Thyroid gland (tissue), 4 donors: ENCODE data around the gene PRR33. TPM values are rescaled to one million over a fixed set of nuclear protein-coding genes. Genes with fewer than 3 reads are reported as not detected.

Source experiments
- DNase-seq, 2 donors: peaks; one replicate each; pipeline ENCODE4 v3.0.0-alpha.2; 2019
- H3K27ac ChIP-seq, 3 donors: fragments of 200-600 bp; sonication (generic); 1 replicate in 2 of 3; 2 replicates in 1 of 3; pipeline ENCODE4 v1.5.1; 2016 to 2019; ENCODE audit warnings: mild to moderate bottlenecking in 1 of 3, moderate library complexity in 1 of 3
- H3K27me3 ChIP-seq: fragments of 200-600 bp; sonication (generic); one replicate; pipeline ENCODE4 v1.5.1; 2019
- H3K36me3 ChIP-seq, 2 donors: fragments of 200-600 bp; sonication (generic); one replicate each; pipeline ENCODE4 v1.5.1; 2016 to 2019
- H3K4me1 ChIP-seq, 2 donors: fragments of 200-600 bp; sonication (generic); one replicate each; pipeline ENCODE4 v1.5.1; 2017 to 2019
- H3K4me3 ChIP-seq, 3 donors: fragments of 200-600 bp; sonication (generic); replicated peaks in 1 of 3; 1 replicate in 2 of 3; 2 replicates in 1 of 3; pipeline ENCODE4 v1.5.1; 2016; ENCODE audit warnings: mild to moderate bottlenecking in 1 of 3
- H3K9me3 ChIP-seq: fragments of 200-600 bp; sonication (generic); one replicate; pipeline ENCODE4 v1.5.1; 2017
- POLR2A ChIP-seq, 2 donors: fragments of 450-650 bp; IDR thresholded peaks; one replicate each; pipeline ENCODE4 v1.6.1; 2017; ENCODE audit warnings: antibody characterized with exemption in 2 of 2, mild to moderate bottlenecking in 2 of 2, moderate library complexity in 1 of 2
- WGBS, 2 donors: methylation state at CpG; one replicate each; pipeline ENCODE4 v1.1.5; 2017; 5-methylcytosine and 5-hydroxymethylcytosine counted together
- intact Hi-C: fragments of 100-400 bp; cut with DNase I; formaldehyde crosslinking; loops from one replicate; pipeline ENCODE4 v1.15.1; 2023
- total RNA-seq, 4 donors: library from RNA; depleted of rRNA; stranded (reverse); fragments of >200 nt; gene quantifications; one replicate each; pipeline ENCODE4 v1.2.3, GENCODE V29; 2016
- TF ChIP-seq, protein P1 (sequence below), 6 experiments: fragments of 200-600 bp in 3 of 6; fragments of 450-650 bp in 3 of 6; sonication (generic) in 3 of 6; IDR thresholded peaks; one replicate each; pipeline ENCODE4 v1.5.1; 2016 to 2019; ENCODE audit warnings: antibody characterized with exemption in 6 of 6, mild to moderate bottlenecking in 2 of 6, inconsistent platforms in 1 of 6, moderate library complexity in 1 of 6

The PRR33 gene
- total RNA-seq, 4 donors from 2014 or later, result not detected

DNA sequence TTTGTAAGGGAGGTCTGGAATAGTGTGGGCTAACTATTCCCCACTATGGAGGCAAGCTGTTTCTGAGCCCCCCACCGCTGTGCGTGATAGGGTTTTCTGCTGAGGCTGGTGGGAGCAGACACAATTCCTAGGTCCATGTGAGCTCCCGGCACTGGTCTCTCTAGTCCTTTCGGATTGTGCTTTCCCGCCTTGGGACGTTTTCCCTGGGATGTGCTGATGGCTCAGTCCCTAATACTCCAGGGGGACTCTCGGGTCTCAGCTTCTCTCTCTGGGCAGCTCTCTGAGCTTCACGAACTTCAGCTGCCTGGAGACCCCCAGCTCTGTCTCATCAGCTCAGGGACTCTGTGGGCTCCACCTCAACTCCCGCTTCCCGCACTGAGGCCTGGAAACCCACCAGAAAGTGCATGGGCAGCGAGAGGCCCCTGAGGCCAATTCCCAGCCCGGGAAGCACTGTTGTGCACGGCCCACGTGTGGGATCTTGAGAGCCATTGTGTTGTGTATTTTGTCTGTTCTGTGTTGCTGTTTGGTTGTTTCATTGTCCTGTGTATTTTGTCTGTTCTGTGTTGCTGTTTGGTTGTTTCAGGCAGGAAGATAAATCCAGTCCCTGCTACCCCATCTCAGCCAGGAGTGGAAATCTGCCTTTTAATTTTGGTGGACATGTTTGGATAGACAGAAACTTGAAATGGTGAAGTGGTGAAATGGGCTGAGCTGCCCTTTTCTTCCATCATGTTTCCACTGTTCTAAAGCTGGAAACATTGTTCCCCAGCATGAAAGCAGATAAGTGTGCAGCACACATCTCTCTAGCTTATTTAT, 15.1 kb upstream of the PRR33 start:
- Histone ChIP-seq H3K9me3 (no peaks in the 10 kb centered on the region), H3K27ac (no peak overlapping the region), H3K4me3 (no peak overlapping the region), H3K27me3 (no peaks in the 10 kb centered on the region), H3K36me3 (no peaks in the 10 kb centered on the region), H3K4me1 (no peaks in the 10 kb centered on the region)
- WGBS, 2 donors, result 64 to 66% methylated on average over 11 to 14 of the region's 14 CpGs
- no peak for DNase-seq
- TF ChIP-seq POLR2A (IDR thresholded peaks at IDR 0.05), result no peak
- TF ChIP-seq, protein P1, sequence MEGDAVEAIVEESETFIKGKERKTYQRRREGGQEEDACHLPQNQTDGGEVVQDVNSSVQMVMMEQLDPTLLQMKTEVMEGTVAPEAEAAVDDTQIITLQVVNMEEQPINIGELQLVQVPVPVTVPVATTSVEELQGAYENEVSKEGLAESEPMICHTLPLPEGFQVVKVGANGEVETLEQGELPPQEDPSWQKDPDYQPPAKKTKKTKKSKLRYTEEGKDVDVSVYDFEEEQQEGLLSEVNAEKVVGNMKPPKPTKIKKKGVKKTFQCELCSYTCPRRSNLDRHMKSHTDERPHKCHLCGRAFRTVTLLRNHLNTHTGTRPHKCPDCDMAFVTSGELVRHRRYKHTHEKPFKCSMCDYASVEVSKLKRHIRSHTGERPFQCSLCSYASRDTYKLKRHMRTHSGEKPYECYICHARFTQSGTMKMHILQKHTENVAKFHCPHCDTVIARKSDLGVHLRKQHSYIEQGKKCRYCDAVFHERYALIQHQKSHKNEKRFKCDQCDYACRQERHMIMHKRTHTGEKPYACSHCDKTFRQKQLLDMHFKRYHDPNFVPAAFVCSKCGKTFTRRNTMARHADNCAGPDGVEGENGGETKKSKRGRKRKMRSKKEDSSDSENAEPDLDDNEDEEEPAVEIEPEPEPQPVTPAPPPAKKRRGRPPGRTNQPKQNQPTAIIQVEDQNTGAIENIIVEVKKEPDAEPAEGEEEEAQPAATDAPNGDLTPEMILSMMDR (IDR thresholded peaks at IDR 0.05), result no peak
- intact Hi-C loops, result no loop called here

DNA sequence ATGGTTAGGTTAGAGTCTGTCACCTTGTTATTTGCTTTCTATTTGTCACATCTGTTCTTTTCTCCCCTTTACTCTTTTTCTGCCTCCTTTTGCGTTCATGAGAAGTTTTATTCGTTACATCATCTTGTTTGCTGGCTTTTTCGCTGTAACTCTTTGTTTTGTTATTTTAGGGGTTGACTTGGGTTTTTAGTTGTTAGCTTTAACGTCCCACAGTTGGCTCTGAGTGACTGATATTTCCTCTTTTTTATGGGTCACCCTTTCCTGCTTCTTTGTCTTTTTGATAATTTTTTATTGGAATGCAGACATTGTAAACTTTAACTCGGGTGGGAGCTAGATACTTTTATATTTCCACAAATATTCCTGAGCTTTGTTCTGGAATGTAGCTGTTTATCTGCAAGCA, 14.5 kb upstream of the PRR33 start:
- H3K27me3 ChIP-seq, result no peaks in the 10 kb centered on the region
- intact Hi-C loops, result no loop called here
- H3K9me3 ChIP-seq, result no peaks in the 10 kb centered on the region
- TF ChIP-seq, protein P1 (IDR thresholded peaks at IDR 0.05), result no peak
- no peak for TF ChIP-seq POLR2A (IDR thresholded peaks at IDR 0.05)
- H3K4me1 ChIP-seq, result no peaks in the 10 kb centered on the region
- H3K36me3 ChIP-seq, result no peaks in the 10 kb centered on the region
- 35 to 40% methylated on average over 5 of the region's 5 CpGs for WGBS, 2 donors
- no peak for DNase-seq
- no peak overlapping the region for H3K4me3 ChIP-seq
- no peak overlapping the region for H3K27ac ChIP-seq

DNA sequence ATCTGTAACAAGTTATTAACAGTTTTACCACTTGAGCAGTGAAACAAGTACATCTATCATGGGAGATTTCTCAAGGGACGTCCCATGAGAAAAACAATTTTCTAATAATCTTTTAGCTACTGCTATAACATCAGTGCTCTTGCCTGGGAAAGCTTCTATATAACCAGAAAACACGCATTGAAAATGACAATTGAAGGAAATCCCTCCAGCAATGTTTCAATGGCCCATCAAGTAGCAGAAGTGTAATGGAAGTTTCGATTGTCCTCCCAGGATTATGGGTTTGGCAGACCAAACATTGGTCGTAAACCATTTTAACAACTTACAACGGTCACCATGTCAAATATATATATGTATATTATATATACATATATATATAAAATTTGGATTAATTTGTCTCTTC, 8.0 kb upstream of the PRR33 start:
- Histone ChIP-seq H3K9me3 (no peaks in the 10 kb centered on the region), H3K27me3 (no peaks in the 10 kb centered on the region), H3K4me3 (no peak overlapping the region), H3K36me3 (no peaks in the 10 kb centered on the region), H3K4me1 (no peaks in the 10 kb centered on the region), H3K27ac (no peak overlapping the region)
- 85 to 86% methylated on average over 5 of the region's 5 CpGs for WGBS, 2 donors
- TF ChIP-seq, protein P1 (IDR thresholded peaks at IDR 0.05), result no peak
- no peak for TF ChIP-seq POLR2A (IDR thresholded peaks at IDR 0.05)
- intact Hi-C loops, result no loop called here
- DNase-seq, result no peak

DNA sequence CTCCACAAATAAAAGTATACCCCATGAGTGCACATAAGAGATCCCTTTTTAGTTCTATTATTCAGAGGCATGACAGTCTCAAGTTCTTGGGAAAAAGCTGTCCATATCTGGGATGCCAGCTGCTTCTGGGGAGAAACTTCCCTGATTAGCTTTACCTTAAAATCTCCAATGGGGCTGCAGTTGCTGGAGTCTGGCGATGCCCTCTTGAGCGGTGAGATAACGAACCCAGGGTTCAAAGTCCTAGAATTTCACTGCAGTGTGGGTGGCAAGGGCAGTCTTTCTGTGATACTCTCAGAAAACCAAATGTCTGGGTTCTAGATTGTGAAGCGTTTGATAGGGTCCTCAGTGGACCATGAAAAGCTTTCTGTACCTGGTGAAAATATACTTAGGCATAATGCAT, 7.4 kb upstream of the PRR33 start:
- WGBS, 2 donors, result 88 to 94% methylated on average over 4 of the region's 4 CpGs
- intact Hi-C loops, result no loop called here
- H3K27ac ChIP-seq, result no peak overlapping the region
- H3K4me3 ChIP-seq, result no peak overlapping the region
- H3K4me1 ChIP-seq, result no peaks in the 10 kb centered on the region
- TF ChIP-seq POLR2A (IDR thresholded peaks at IDR 0.05), result no peak
- TF ChIP-seq, protein P1 (IDR thresholded peaks at IDR 0.05), result no peak
- no peaks in the 10 kb centered on the region for H3K36me3 ChIP-seq
- H3K9me3 ChIP-seq, result no peaks in the 10 kb centered on the region
- no peaks in the 10 kb centered on the region for H3K27me3 ChIP-seq
- no peak for DNase-seq

DNA sequence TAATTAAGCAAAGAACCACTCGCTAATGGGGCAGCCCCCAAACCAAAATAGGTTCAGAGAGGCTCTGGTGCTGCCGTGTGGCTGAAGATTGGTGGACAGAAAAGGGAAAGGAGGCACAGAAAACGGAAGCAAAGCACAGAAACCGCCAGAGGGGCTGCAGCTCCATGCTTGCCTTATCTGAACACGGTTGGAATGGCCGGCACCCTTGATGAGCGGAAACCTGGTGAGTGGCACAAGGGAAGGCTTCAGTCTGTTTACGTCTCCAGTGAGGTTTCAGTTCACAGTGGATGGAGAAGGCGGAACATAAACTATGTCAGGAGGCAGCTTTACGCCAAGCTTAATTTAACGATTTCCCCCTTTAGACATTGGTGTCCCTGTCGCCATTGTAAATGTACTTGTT, 5.2 kb upstream of the PRR33 start:
- TF ChIP-seq, protein P1 (IDR thresholded peaks at IDR 0.05), result no peak
- no peak for TF ChIP-seq POLR2A (IDR thresholded peaks at IDR 0.05)
- DNase-seq, result no peak
- H3K4me3 ChIP-seq, result no peak overlapping the region
- no peak overlapping the region for H3K27ac ChIP-seq
- no peaks in the 10 kb centered on the region for H3K27me3 ChIP-seq
- no peaks in the 10 kb centered on the region for H3K4me1 ChIP-seq
- intact Hi-C loops, result no loop called here
- H3K9me3 ChIP-seq, result no peaks in the 10 kb centered on the region
- 80 to 81% methylated on average over 12 of the region's 12 CpGs for WGBS, 2 donors
- H3K36me3 ChIP-seq, result no peaks in the 10 kb centered on the region
